AG08395 (cell line): ENCODE measurements around the gene SP4.
"Not testable (repeated sequence)": the region's sequence is repeated elsewhere in the genome, so short reads cannot be mapped to it uniquely, and the experiment has no call there.

ENCODE experiments used
- DNase-seq: peaks from one replicate; pipeline ENCODE4 v3.0.0; 2012; ENCODE audit warnings: mixed read lengths, low spot score

Gene SP4

GRCh38 chr7:21526007-21526406 lies 98.1 kb downstream of the SP4 start:
- DNase-seq: no peak

- no peak for DNase-seq
Observed at GRCh38 chr7:21526448-21526847, 98.6 kb downstream of the SP4 start.

GRCh38 chr7:21532485-21532884 lies 104.6 kb downstream of the SP4 start:
- DNase-seq: not testable (repeated sequence)

GRCh38 chr7:21533646-21534045 lies 105.8 kb downstream of the SP4 start:
- DNase-seq: not testable (repeated sequence)

- not testable (repeated sequence) for DNase-seq
Observed at GRCh38 chr7:21536445-21537118, 108.7 kb downstream of the SP4 start.

- DNase-seq: no peak
Observed at GRCh38 chr7:21538936-21539495, 111.1 kb downstream of the SP4 start.

- DNase-seq: peak; percentile 35
Observed at GRCh38 chr7:21542891-21543527, 115.1 kb downstream of the SP4 start, which contains the start of gene DNAH11. Gene DNAH11 (plus strand): TSS chr7:21543039. CDS start chr7:21543246, 207 bp downstream.

- no peak for DNase-seq
Observed at GRCh38 chr7:21543528-21544302, 115.8 kb downstream of the SP4 start.

GRCh38 chr7:21544303-21544656 lies 116.4 kb downstream of the SP4 start:
- no peak for DNase-seq

- DNase-seq: no peak
Observed at GRCh38 chr7:21544715-21545114, 116.8 kb downstream of the SP4 start.

- no peak for DNase-seq
Observed at GRCh38 chr7:21547501-21547900, 119.6 kb downstream of the SP4 start.

- no peak for DNase-seq
Observed at GRCh38 chr7:21548491-21548890, 120.6 kb downstream of the SP4 start.

GRCh38 chr7:21550076-21550475 lies 122.2 kb downstream of the SP4 start:
- no peak for DNase-seq

GRCh38 chr7:21550821-21551531 lies 123.1 kb downstream of the SP4 start:
- no peak for DNase-seq

GRCh38 chr7:21562385-21562784 lies 134.5 kb downstream of the SP4 start:
- no peak for DNase-seq
